Measurements from ENCODE around the gene MED17. TPM values are rescaled to one million over a fixed set of nuclear protein-coding genes. Genes with fewer than 3 reads are reported as not detected.

The MED17 gene
- total RNA-seq, 1 donor from 2014 or later, result 55.2 TPM

DNA sequence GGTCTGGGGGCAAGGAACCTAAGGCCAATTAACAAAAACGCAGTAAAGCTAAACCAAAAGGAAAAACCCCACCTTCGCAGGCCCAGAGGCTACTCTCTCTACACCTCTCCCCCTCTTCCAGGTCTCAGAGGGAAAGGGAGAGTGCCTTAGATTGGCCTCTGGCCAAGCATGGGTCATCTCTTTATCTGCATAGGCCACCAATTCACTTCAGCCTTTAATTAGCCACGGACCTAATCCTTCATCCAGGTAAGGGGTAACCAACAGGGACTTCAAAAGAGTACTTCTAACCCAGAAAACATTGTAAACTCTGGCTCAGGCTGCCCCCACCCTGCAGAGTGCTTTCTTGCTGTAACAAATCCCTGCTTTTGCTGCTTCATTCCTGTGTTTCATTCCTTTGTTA lies 56.9 kb downstream of the MED17 start:
- Mint-ChIP-seq H3K27ac (no peak overlapping the region), H3K27me3 (no peaks in the 10 kb centered on the region), H3K36me3 (ENCODE audit: low read depth) (no peaks in the 10 kb centered on the region), H3K9me3 (no peaks in the 10 kb centered on the region), H3K4me3 (no peak overlapping the region), H3K4me1 (no peaks in the 10 kb centered on the region)
- CTCF ChIA-PET, result no interaction called here
- no peak for TF ChIP-seq CTCF (IDR thresholded peaks at IDR 0.05)
- DNase-seq (no peak), ATAC-seq (ENCODE audit: low read depth) (no peak)
- intact Hi-C loops (cut with micrococcal nuclease), result no loop called here
- POLR2A ChIA-PET, result no interaction called here

DNA sequence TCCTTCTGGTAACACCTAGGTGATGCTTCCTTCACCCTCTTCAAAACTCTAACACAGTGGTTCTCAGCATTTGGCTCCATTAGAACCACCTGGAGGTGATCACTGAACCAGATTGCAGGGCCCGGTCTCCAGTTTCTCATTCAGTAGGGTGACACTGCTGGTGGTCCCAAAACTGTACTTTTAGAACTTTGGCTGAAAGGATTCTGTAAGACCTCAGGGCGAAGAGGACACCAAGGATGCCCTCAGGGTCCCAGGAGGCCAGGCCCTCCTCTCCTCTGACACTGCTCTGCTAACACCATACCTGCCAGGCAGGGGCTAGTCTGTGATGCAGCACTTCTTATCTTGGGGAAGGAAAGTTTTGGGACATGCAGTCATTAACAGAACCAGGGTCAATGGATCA lies 57.4 kb downstream of the MED17 start:
- POLR2A ChIA-PET, result no interaction called here
- H3K9me3 Mint-ChIP-seq, result no peaks in the 10 kb centered on the region

GRCh38 chr11:93842034-93842433 lies 58.0 kb downstream of the MED17 start:
- H3K27me3 Mint-ChIP-seq, result no peaks in the 10 kb centered on the region
- no peak for TF ChIP-seq CTCF (IDR thresholded peaks at IDR 0.05)

More for the DNA sequence above, 57.4 kb downstream of the MED17 start:
- H3K36me3 Mint-ChIP-seq (ENCODE audit: low read depth), result no peaks in the 10 kb centered on the region
- H3K4me1 Mint-ChIP-seq, result no peaks in the 10 kb centered on the region
- TF ChIP-seq CTCF (IDR thresholded peaks at IDR 0.05), result no peak
- CTCF ChIA-PET, result no interaction called here
- intact Hi-C loops (cut with micrococcal nuclease), result no loop called here
- no peaks in the 10 kb centered on the region for H3K27me3 Mint-ChIP-seq
- no peak for DNase-seq
- no peak overlapping the region for H3K4me3 Mint-ChIP-seq
- no peak for ATAC-seq (ENCODE audit: low read depth)
- no peak overlapping the region for H3K27ac Mint-ChIP-seq

DNA sequence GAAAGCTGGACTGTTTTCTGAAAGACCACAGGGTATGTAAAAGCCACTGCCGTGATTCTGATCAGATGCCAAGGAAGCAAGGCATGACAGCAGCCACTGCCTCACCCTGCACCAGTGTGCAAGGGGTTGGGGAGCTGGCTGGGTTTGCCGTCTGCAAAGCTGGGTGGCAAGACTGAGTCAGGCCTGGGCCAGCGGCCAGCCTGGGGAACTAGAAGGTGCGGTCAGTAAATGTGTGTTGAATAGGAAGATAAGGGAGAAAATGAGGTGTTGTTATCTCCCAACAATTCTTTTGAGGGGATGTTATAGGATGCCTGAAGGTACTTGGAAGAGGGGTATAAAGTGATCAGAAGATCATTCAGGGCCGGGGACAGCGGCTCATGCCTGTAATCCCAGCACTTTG lies 58.4 kb downstream of the MED17 start:
- DNase-seq (no peak), ATAC-seq (ENCODE audit: low read depth) (no peak)
- CTCF ChIA-PET, result no interaction called here
- H3K9me3 Mint-ChIP-seq, result no peaks in the 10 kb centered on the region
- H3K4me3 Mint-ChIP-seq, result no peak overlapping the region
- H3K4me1 Mint-ChIP-seq, result no peaks in the 10 kb centered on the region
- no peaks in the 10 kb centered on the region for H3K36me3 Mint-ChIP-seq (ENCODE audit: low read depth)
- no peak for TF ChIP-seq CTCF (IDR thresholded peaks at IDR 0.05)
- intact Hi-C loops (cut with micrococcal nuclease), result no loop called here
- H3K27me3 Mint-ChIP-seq, result no peaks in the 10 kb centered on the region
- H3K27ac Mint-ChIP-seq, result no peak overlapping the region
- POLR2A ChIA-PET, result no interaction called here

More at GRCh38 chr11:93842034-93842433, 58.0 kb downstream of the MED17 start:
- ChIA-PET POLR2A (no interaction called here), CTCF (no interaction called here)
- no peaks in the 10 kb centered on the region for H3K36me3 Mint-ChIP-seq (ENCODE audit: low read depth)
- no peaks in the 10 kb centered on the region for H3K4me1 Mint-ChIP-seq
- DNase-seq (no peak), ATAC-seq (ENCODE audit: low read depth) (no peak)
- no peak overlapping the region for H3K27ac Mint-ChIP-seq
- H3K9me3 Mint-ChIP-seq, result no peaks in the 10 kb centered on the region
- intact Hi-C loops (cut with micrococcal nuclease), result no loop called here
- H3K4me3 Mint-ChIP-seq, result no peak overlapping the region

DNA sequence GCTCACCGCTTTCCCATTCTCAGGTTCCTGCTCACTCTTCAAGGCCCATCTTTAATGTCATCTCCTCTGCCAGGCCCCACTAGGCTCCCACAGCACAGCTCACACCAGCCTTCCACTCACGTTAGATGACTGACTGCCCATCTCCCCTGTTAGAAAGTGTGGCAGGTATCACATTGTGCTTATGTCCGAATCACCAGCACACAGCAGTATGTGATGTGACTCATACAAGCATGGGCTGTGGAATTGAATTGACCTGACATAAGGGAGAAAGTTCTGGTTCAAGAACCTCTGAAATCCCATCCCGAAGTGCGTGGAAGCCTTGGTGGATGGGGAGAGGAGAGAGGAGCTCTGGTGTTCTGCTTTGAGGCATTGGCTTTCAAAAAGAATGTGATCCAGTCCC lies 59.8 kb downstream of the MED17 start:
- ChIA-PET POLR2A (no interaction called here), CTCF (no interaction called here)
- no peak for TF ChIP-seq CTCF (IDR thresholded peaks at IDR 0.05)
- Mint-ChIP-seq H3K27me3 (peaks cover 4% of the 10 kb centered on the region), H3K9me3 (no peaks in the 10 kb centered on the region), H3K36me3 (ENCODE audit: low read depth) (no peaks in the 10 kb centered on the region), H3K4me1 (no peaks in the 10 kb centered on the region), H3K4me3 (no peak overlapping the region), H3K27ac (no peak overlapping the region)
- no peak for ATAC-seq (ENCODE audit: low read depth)
- intact Hi-C loops (cut with micrococcal nuclease), result no loop called here
- no peak for DNase-seq

All from activated B cell treated with CpG ODN at 0.5 μM for 24 hours (primary cell).